GM19238 (cell line): ENCODE measurements around the gene MYO9A.

Source experiments
- DNase-seq: peaks from one replicate; pipeline ENCODE4 v3.0.0; 2011; ENCODE audit warnings: low spot score; ENCODE audit not compliant: insufficient read length

MYO9A gene

DNA sequence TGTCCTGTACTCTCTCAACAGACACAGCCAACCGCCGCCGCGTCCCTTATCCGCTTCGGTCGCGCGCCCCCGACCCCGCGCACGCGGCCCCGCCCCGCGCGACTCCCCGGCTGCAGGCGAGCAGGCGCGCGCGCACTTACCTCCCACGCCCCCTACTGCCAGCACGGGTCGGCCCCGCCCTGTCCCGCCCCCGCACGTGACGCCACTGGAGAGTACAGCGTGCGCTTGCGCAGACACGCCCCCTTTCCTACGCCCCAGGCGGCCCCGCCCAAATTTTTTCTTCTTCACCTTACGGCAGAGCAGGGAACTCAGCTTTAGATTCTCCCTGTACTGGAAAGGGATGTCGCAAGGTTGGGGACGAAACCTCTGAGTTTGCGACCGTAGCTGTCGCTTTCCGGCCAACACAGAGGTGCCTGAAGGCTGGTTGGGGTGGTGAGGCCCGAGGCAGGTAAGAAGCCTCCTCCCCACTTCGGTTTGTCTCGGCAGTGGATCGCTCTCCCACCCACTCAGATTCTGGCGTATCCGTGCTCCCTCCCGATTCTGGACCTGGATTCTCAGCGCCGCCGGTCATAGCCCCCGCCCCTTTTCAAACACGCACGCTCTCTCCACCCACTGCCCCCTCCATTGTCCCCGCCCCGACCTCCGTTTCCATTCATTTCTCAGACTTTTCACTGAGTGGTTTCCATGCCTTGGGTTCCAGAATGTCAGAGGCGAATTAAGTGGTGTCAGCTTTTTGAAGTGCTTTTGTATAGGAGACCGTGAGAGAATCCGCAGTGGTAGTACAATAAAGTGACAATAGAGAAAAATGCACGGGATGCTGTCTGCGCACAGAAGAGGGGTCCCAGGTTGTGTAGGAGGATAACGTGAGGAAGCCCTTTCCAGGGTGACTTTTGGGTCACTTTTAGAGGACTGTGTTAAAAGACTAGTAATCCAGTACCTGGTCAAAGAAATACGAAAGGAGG is at the start of gene MYO9A, which contains the start of gene SENP8:
TSS of gene MYO9A (minus strand) at position 134 of the 962 bp plus-strand sequence. CDS start 71,587 bp downstream, outside the sequence.
TSS of gene SENP8 (plus strand) at position 387 of the 962 bp plus-strand sequence. CDS start 21,221 bp downstream, outside the sequence.
- DNase-seq = peak; percentile 83

GRCh38 chr15:72167445-72167844 is 49.5 kb upstream of the MYO9A start:
- no peak for DNase-seq

DNA sequence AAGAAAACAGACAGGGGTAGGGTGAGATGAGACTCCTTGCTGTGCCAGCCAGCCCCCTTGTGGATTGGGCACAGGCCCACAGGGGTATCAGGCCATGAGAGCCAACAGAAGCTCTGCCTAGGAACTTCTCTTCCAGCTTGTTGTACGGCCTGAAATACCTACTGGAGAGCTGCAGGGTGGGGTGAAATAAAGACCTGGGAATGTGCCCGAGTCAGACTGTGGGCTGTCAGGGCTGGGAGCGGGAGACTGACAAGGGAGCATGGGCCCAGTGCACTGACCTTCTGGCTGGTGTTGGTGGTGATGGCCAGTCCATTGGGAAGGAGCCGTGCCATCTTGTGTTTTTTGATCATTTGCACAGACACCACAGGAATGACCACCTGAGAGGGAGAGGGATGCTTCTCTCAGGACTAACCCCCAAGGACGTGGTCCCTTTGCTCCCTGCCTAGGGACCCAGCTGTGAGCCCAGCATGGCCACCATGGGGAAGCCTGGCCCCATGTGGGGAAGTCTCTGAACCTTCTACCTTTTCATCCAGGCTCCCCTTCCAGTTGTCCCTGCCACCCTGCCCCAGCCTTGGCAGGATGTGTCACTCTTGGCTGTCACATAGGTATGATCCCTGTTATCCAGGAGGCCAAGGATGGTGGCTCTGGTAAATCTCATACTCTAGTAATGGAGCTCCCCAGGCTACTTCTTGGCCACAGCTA is 48.9 kb upstream of the MYO9A start:
- DNase-seq = no peak

GRCh38 chr15:72163719-72164118 is 45.8 kb upstream of the MYO9A start:
- no peak for DNase-seq

DNA sequence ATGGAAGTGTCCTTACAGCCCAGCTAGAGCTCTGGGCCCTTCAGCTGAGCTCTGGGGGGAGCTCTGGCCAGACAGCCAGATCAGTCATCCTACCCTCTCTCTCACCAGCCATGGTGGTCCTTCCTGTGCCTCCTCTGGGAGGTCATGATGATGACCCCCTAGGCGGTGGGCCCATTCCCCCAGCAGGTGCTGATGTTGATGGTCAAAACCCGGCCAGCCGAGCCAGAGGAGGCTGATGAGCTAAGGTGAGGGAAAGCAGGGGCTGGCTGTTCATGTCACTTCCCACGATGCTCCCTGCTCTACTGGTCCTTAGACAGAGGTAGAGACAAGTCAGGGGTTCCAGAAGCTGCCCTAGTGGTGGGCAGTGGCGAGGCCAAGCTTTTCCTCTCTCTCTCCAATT is 44.6 kb upstream of the MYO9A start:
- DNase-seq = no peak

DNA sequence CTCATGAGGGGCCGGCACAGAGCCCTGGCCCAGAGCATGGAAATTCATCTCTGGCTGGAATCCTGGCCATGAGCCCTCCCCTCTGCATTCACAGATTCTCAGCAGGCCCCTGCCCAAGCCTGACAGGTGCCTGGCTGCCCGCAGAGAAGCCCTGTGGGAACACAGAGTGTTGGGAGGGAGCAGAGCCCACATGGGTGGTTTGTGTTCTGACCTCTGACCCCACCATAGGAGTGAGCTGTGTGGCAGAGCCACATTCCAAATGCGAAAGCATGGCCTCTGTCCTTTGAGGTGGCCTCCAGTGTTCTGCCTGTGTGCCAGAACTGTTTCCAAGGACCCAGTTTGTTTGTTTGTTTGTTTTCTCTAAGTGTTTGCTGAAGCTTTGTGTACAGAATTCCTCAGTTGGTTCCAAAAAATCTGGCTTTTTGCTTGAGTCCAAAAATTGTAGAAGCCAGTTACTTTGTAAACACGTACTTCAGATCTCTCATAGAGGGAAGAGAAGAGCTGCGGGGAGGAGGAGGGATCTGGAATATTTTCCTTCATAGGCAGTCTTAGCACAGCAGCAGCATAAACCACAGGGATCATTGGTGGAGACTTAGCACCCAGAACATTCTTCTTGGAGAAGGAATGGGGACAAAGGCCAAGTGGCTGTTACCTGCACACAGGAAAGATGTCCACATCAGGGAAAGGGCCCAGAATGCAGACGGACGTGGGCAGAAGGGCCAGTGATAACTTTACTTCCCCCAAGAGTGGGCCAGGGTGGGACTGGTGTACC is 43.6 kb upstream of the MYO9A start:
- DNase-seq = no peak

- DNase-seq = no peak
These were observed 42.8 kb upstream of the MYO9A start for GRCh38 chr15:72160696-72161245.

DNA sequence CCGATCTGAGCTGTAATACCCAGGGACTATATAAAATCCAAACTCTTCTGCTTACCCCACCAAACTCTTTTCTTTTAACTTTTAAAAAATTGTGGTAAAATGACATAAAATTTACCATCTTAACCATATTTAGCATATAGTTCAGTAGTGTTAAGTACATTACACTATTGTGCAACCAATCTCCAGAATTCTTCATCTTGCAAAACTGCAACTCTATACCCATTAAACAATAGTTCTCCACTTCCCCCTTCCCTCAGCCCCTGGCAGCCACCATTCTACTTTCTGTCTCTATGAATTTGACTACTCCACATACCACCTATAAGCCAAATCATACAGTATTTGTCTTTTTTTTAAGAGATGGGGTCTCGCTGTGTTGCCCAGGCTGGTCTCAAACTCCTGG is 39.0 kb upstream of the MYO9A start:
- no peak for DNase-seq

- DNase-seq = peak; percentile 68
These were observed 38.0 kb upstream of the MYO9A start for GRCh38 chr15:72155635-72156616.

DNA sequence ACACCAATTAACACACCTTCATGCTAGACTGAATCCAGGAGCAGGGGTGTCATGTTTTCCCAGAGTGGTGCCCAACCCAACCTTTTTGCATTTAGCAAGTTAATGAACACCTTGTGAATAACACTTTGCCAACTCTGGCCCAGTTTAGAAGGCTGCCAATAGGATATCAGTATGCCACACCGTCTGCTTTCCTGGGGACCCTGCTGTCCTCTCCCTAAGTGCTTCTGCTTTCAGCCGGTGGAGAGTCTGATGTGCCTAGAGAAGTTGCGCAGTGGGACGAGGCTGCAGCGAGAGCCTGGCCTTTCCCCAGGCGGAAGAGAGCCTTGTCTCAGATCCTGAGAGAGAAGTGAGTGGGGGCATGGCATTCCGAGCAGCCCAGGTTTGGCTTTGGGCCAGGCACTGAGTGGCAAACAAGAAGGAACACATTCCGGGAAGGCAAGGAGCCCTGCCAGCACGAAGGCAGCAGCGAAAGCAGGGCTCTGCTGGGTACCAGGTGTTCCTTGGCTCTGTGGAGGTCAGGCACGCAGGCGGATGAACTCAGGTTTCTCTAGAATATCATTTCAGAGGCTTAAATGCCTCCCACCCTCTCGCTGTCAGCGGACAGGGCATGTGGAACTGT is 37.2 kb upstream of the MYO9A start:
- DNase-seq = no peak

DNA sequence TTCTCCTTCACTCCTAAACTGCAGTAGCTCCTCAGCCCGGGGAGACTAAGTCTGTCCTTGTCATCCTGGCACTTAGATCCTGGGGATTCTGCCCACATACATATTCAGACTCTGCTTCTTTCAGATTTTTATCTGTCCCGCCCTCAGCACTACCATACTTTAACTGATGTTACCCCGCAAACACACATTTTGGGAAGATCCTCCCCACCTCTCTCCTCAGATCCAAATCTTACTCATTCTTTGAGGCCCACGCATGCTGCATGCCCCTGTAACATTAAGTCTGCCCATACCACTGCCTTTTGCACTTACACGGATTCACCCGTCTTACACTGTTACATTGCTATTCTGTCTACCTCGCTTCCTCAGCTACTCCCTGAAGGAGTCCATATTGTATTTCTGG is 36.4 kb upstream of the MYO9A start:
- no peak for DNase-seq

- no peak for DNase-seq
These were observed 35.5 kb upstream of the MYO9A start for GRCh38 chr15:72153269-72154000.

DNA sequence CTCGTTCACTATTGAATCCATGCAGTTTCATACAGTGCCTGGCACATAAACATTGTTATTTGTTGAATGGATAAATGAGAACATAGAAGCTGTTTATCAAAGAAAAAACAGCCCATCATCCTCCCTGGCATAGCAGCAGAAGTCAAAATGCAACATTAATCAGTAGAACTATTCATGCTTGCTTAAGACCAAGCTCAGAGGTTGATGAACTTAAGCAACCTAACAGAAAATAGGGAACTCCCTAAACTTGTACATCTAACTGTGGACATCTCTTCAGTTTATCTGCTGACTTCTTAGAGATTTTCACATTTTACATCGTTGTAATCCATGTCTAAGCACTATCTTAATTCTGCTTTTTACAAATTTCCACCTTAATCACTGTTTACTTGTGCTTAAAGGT is 29.5 kb upstream of the MYO9A start:
- DNase-seq = no peak

DNA sequence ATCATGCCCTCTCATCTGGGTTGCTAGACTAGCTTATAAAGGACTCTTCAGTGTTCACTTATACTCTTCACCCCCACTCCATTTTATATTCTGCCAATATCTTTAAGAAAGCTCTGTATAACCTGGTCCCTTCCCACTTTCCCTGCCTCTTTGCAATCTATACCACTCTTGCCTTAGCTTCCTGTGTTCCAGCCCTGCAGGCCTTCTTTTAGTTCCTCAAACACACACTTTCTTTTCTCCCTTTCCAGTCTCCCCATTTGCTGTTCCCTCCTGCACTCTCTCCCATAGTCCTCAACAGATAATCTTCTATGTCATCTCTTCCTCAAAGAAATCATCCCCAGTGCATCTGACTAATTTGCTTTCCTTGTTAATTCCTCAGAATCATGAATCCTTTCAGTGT is 29.0 kb upstream of the MYO9A start:
- DNase-seq = no peak

DNA sequence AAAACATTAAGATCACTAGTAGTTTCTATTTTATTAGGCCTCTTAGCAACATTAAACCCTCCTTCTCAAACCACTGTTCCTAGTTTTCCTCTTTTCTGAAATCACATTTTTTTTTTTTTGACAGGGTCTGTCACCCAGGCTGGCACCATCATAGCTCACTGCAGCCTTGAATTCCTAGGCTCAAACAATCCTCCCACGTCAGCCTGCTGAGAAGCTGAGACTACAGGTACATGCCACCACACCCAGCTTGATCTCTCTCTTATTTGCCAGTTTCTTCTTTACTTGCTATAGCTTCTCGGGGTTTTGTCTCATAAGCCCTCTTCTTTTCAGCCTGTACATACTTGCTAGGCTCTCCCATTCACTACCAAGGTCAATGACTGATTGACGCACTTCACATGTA is 28.3 kb upstream of the MYO9A start:
- DNase-seq = no peak

- peak; percentile 71 for DNase-seq
These were observed 23.5 kb upstream of the MYO9A start for GRCh38 chr15:72141171-72142084.

DNA sequence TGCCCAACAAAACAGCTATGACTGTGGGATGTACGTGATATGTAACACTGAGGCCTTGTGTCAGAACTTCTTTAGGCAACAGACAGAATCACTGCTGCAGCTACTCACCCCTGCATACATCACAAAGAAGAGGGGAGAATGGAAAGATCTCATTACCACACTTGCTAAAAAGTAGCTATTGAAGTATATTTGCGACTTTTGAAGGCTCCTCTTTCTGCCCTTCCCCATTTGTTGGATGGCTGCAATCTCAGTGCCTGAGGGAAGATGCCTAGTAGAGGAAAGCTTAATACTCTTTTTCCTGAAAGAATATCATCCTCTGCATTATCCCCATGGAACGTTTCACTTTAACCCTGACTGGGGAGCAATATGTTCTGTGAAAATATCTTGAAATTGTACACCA is 22.1 kb upstream of the MYO9A start:
- DNase-seq = no peak

- no peak for DNase-seq
These were observed 21.7 kb upstream of the MYO9A start for GRCh38 chr15:72139667-72140066.
